H1 (cell line): ENCODE data around the gene LONP2. TPM values are rescaled to one million over a fixed set of nuclear protein-coding genes. Genes with fewer than 3 reads are reported as not detected.

Experiments used
- CTCF ChIA-PET: fragments of 300-600 bp; sonication (Branson Sonifier 250); formaldehyde crosslinking; loops from one replicate; lab custom pipeline; 2021; ENCODE audit not compliant: partially characterized antibody; lab: Charles Lee
- POLR2A ChIA-PET: fragments of 300-600 bp; sonication (Branson Sonifier 250); formaldehyde crosslinking; loops from one replicate; lab custom pipeline; 2021; ENCODE audit warnings: inconsistent platforms; ENCODE audit not compliant: partially characterized antibody; lab: Charles Lee
- DNase-seq, 2 experiments: peaks; one replicate each; pipeline versions ENCODE4 v3.0.0 to v3.0.0-alpha.2; 2010 to 2022; ENCODE audit warnings: low spot score in 2 of 2, low read depth in 1 of 2, mixed read lengths in 1 of 2
- FAIRE-seq: peaks from 2 replicates; lab custom pipeline; 2011; peaks lifted over from hg19 to GRCh38; lab: Jason Lieb, UNC
- H2AFZ ChIP-seq: 2 replicates; pipeline ENCODE4 v1.8.1; 2012; ENCODE audit warnings: low read length, inconsistent platforms
- H2AK5ac ChIP-seq: 2 replicates; pipeline ENCODE4 v1.6.1; 2013; ENCODE audit warnings: low read depth, low read length
- H2BK120ac ChIP-seq: replicated peaks from 2 replicates; pipeline ENCODE3; 2013; ENCODE audit warnings: low read depth, low read length, inconsistent platforms
- H2BK12ac ChIP-seq: 2 replicates; pipeline ENCODE4 v1.6.1; 2013; ENCODE audit warnings: low read depth, low read length
- H2BK15ac ChIP-seq: 2 replicates; pipeline ENCODE4 v1.6.1; 2013; ENCODE audit warnings: low read length
- H2BK20ac ChIP-seq: 2 replicates; pipeline ENCODE4 v1.6.1; 2013; ENCODE audit warnings: low read length
- H2BK5ac ChIP-seq: 2 replicates; pipeline ENCODE4 v1.6.1; 2013; ENCODE audit warnings: low read depth, low read length
- H3K14ac ChIP-seq: 2 replicates; pipeline ENCODE4 v1.6.1; 2013; ENCODE audit warnings: inconsistent platforms; ENCODE audit not compliant: insufficient read length
- H3K18ac ChIP-seq: 2 replicates; pipeline ENCODE4 v1.6.1; 2013; ENCODE audit warnings: low read length; ENCODE audit errors: extremely low read depth
- H3K23ac ChIP-seq: 2 replicates; pipeline ENCODE4 v1.6.1; 2013; ENCODE audit warnings: inconsistent platforms; ENCODE audit not compliant: insufficient read length
- H3K23me2 ChIP-seq: 2 replicates; pipeline ENCODE4 v1.6.1; 2013; ENCODE audit warnings: low read depth, low read length
- H3K27ac ChIP-seq: 2 replicates; pipeline ENCODE4 v1.6.1; 2011; ENCODE audit warnings: low read depth, low read length, inconsistent platforms
- H3K27me3 ChIP-seq, 4 experiments: replicated peaks in 1 of 4; 1 replicate in 1 of 4; 2 replicates in 3 of 4; pipeline versions ENCODE4 v1.6.1 to v1.8.1; 2011 to 2013; ENCODE audit warnings: low read length in 3 of 4, mild to moderate bottlenecking in 3 of 4, inconsistent platforms in 2 of 4, mixed read lengths in 2 of 4, moderate library complexity in 1 of 4; ENCODE audit not compliant: control insufficient read depth in 3 of 4, insufficient read depth in 3 of 4; ENCODE audit errors: extremely low read depth in 1 of 4
- H3K36me3 ChIP-seq, 4 experiments: 2 replicates each; pipeline versions ENCODE4 v1.6.1 to v1.8.1; 2011 to 2013; ENCODE audit warnings: mild to moderate bottlenecking in 4 of 4, low read length in 3 of 4, moderate library complexity in 2 of 4, control low read depth in 1 of 4, inconsistent platforms in 1 of 4; ENCODE audit not compliant: insufficient read depth in 4 of 4, control insufficient read depth in 2 of 4
- H3K4ac ChIP-seq: replicated peaks from 2 replicates; pipeline ENCODE3; 2013; ENCODE audit warnings: low read length, low read depth, mixed read lengths, inconsistent platforms; ENCODE audit not compliant: insufficient read length
- H3K4me1 ChIP-seq, 4 experiments: replicated peaks in 1 of 4; 1 replicate in 1 of 4; 2 replicates in 3 of 4; pipeline versions ENCODE4 v1.6.1 to v1.8.1; 2011 to 2013; ENCODE audit warnings: low read length in 3 of 4, inconsistent platforms in 2 of 4, mixed read lengths in 1 of 4; ENCODE audit not compliant: insufficient read depth in 4 of 4, control insufficient read depth in 3 of 4
- H3K4me2 ChIP-seq, 2 experiments: 2 replicates each; pipeline versions ENCODE4 v1.6.1 to v1.8.1; 2011 to 2013; ENCODE audit warnings: low read depth in 2 of 2, low read length in 2 of 2, control low read depth in 1 of 2, inconsistent platforms in 1 of 2, mild to moderate bottlenecking in 1 of 2; ENCODE audit not compliant: insufficient read depth in 1 of 2
- H3K4me3 ChIP-seq, 4 experiments: fragments of 200-600, 300-600 bp in 1 of 4; sonication (generic), shearing (Covaris generic), sonication (Bioruptor Twin) in 1 of 4; 2 replicates each; pipeline versions ENCODE4 v1.5.1 to v1.8.1; 2011 to 2016; ENCODE audit warnings: low read length in 4 of 4, low read depth in 3 of 4, control low read depth in 2 of 4, inconsistent platforms in 2 of 4, mild to moderate bottlenecking in 2 of 4, mixed read lengths in 1 of 4, moderate library complexity in 1 of 4; ENCODE audit not compliant: insufficient read depth in 2 of 4; ENCODE audit errors: extremely low read depth in 1 of 4
- H3K56ac ChIP-seq: replicated peaks from 2 replicates; pipeline ENCODE3; 2013; ENCODE audit warnings: low read depth, mild to moderate bottlenecking, mixed read lengths, low read length, inconsistent platforms; ENCODE audit not compliant: insufficient read length
- H3K79me1 ChIP-seq: 2 replicates; pipeline ENCODE4 v1.6.1; 2013; ENCODE audit warnings: low read depth, low read length, control low read depth
- H3K79me2 ChIP-seq, 2 experiments: 2 replicates each; pipeline versions ENCODE4 v1.6.1 to v1.8.1; 2012 to 2013; ENCODE audit warnings: low read length in 2 of 2, mild to moderate bottlenecking in 2 of 2, inconsistent platforms in 1 of 2; ENCODE audit not compliant: insufficient read depth in 2 of 2, control insufficient read depth in 1 of 2
- H3K9ac ChIP-seq, 4 experiments: replicated peaks in 1 of 4; 1 replicate in 1 of 4; 2 replicates in 3 of 4; pipeline versions ENCODE4 v1.6.1 to v1.8.1; 2011 to 2013; ENCODE audit warnings: low read depth in 3 of 4, low read length in 3 of 4, control low read depth in 2 of 4, mild to moderate bottlenecking in 2 of 4, moderate library complexity in 2 of 4, inconsistent platforms in 1 of 4; ENCODE audit errors: extremely low read depth in 1 of 4
- H3K9me3 ChIP-seq, 2 experiments: 2 replicates each; pipeline versions ENCODE4 v1.6.1 to v1.8.1; 2012 to 2013; ENCODE audit warnings: mild to moderate bottlenecking in 2 of 2, moderate library complexity in 2 of 2, control low read depth in 1 of 2, inconsistent platforms in 1 of 2, low read depth in 1 of 2, low read length in 1 of 2, mixed read lengths in 1 of 2; ENCODE audit not compliant: insufficient read depth in 2 of 2
- H4K20me1 ChIP-seq, 2 experiments: replicated peaks in 1 of 2; 2 replicates each; pipeline versions ENCODE3 to v1.8.1; 2011 to 2013; ENCODE audit warnings: inconsistent platforms in 2 of 2, low read length in 2 of 2, mild to moderate bottlenecking in 1 of 2; ENCODE audit not compliant: insufficient read depth in 2 of 2, control insufficient read depth in 1 of 2
- H4K5ac ChIP-seq: 2 replicates; pipeline ENCODE4 v1.6.1; 2013; ENCODE audit warnings: low read length, low read depth, mixed read lengths, inconsistent platforms; ENCODE audit not compliant: insufficient read length
- H4K8ac ChIP-seq: 2 replicates; pipeline ENCODE4 v1.8.0; 2013; ENCODE audit warnings: mild to moderate bottlenecking, moderate library complexity, low read length, inconsistent platforms; ENCODE audit not compliant: insufficient read depth; ENCODE audit errors: extremely low read depth
- H4K91ac ChIP-seq: replicated peaks from 2 replicates; pipeline ENCODE3; 2013; ENCODE audit warnings: low read length, mixed read lengths, inconsistent platforms; ENCODE audit not compliant: insufficient read length
- ATF2 ChIP-seq: IDR thresholded peaks from 2 replicates; pipeline ENCODE4 v1.6.1; 2012; ENCODE audit warnings: low read length, inconsistent platforms
- BACH1 ChIP-seq: IDR thresholded peaks from 2 replicates; pipeline ENCODE4 v1.6.1; 2012; ENCODE audit warnings: low read length, improper control_type of control experiment
- CBX8 ChIP-seq: fragments of 300-800, 300-1000 bp; sonication (generic); IDR thresholded peaks from 2 replicates; pipeline ENCODE4 v1.7.1; 2016; ENCODE audit warnings: low read depth, low read length, borderline replicate concordance
- CTBP2 ChIP-seq: IDR thresholded peaks from 2 replicates; pipeline ENCODE4 v1.7.0; 2011; ENCODE audit warnings: borderline replicate concordance, mild to moderate bottlenecking, moderate library complexity, mixed read lengths, low read length; ENCODE audit not compliant: insufficient read depth, insufficient read length
- EZH2 ChIP-seq: fragments of 200-600 bp; sonication (generic); IDR thresholded peaks from 2 replicates; pipeline ENCODE4 v1.7.1; 2012; ENCODE audit warnings: low read depth, mild to moderate bottlenecking, moderate library complexity, low read length, inconsistent platforms; ENCODE audit not compliant: severe bottlenecking
- SRF ChIP-seq: IDR thresholded peaks from 2 replicates; pipeline ENCODE4 v1.6.1; 2011; ENCODE audit warnings: mild to moderate bottlenecking, low read depth, low read length, moderate library complexity
- SUZ12 ChIP-seq: fragments of 200-600 bp; sonication (generic); IDR thresholded peaks from 2 replicates; pipeline ENCODE4 v1.6.1; 2012; ENCODE audit warnings: mild to moderate bottlenecking, inconsistent platforms, low read length, moderate library complexity, mixed read lengths
- TAF1 ChIP-seq: IDR thresholded peaks from 2 replicates; pipeline ENCODE4 v1.6.1; 2011; ENCODE audit warnings: mild to moderate bottlenecking, low read depth, low read length
- TAF7 ChIP-seq: optimal IDR thresholded peaks from 2 replicates; pipeline ENCODE3; 2011; ENCODE audit warnings: low read depth, mild to moderate bottlenecking, inconsistent platforms, low read length, moderate library complexity, borderline replicate concordance
- TBP ChIP-seq: IDR thresholded peaks from 2 replicates; pipeline ENCODE4 v1.6.1; 2011; ENCODE audit warnings: low read depth, low read length, improper control_type of control experiment
- WGBS, 2 experiments: shearing (Covaris generic) in 1 of 2; methylation state at CpG; one replicate each; pipeline versions ENCODE4 v1.1.6 to v1.1.7; 2013 to 2015; ENCODE audit warnings: low lambda C conversion rate in 2 of 2, mixed read lengths in 2 of 2, inconsistent platforms in 1 of 2, low coverage in 1 of 2, missing lambda C conversion rate in 1 of 2; ENCODE audit not compliant: insufficient replicate concordance in 2 of 2, insufficient coverage in 1 of 2, insufficient read length in 1 of 2; ENCODE audit errors: extremely low coverage in 1 of 2, missing lambda C conversion rate in 1 of 2; 5-methylcytosine and 5-hydroxymethylcytosine counted together
- polyA plus RNA-seq, 7 experiments: library from polyadenylated mRNA; depleted of rRNA in 3 of 7; stranded (reverse) in 5 of 7; unstranded in 2 of 7; fragments of >200 nt in 5 of 7; fragments of 200-250 nt in 2 of 7; gene quantifications; 1 replicate in 5 of 7; 2 replicates in 1 of 7; 4 replicates in 1 of 7; pipeline versions ENCODE4 v1.2.1 to v1.2.3, GENCODE V29; 2011 to 2013; ENCODE audit warnings: missing spikeins in 2 of 7, mixed read lengths in 2 of 7
- total RNA-seq: library from RNA; stranded (reverse); fragmentation: NEBNext Ultra II Directional; extraction: Animal tissue kit (Norgen Biotek cat#: 25700); gene quantifications from 2 replicates; pipeline ENCODE4 v1.2.1, GENCODE V29; 2021

LONP2 gene
- total and polyA plus RNA-seq, 2 of the 8 experiments (the other 6 are each of a cell fraction or from before 2014, with no cell fraction given): 8.1 to 23.1 TPM

GRCh38 chr16:48393485-48394354 lies 149.6 kb downstream of the LONP2 start:
- H4K91ac ChIP-seq: no peak overlapping the region
- H3K9ac ChIP-seq: no peak overlapping the region; a peak in 1 of 7 replicates
- no peaks in the 10 kb centered on the region for H3K9me3 ChIP-seq
- no peak overlapping the region for H4K8ac ChIP-seq
- no peak overlapping the region; the same call in 1 of the 2 replicates for H2BK5ac ChIP-seq
- H3K4me3 ChIP-seq: no peak overlapping the region
- H3K79me2 ChIP-seq: no peaks in the 10 kb centered on the region
- peak overlapping the region; percentile 68; the same call in 1 of the 2 replicates for H2AFZ ChIP-seq
- H4K5ac ChIP-seq: no peak overlapping the region
- CTCF ChIA-PET: interaction anchor here (0.6 to 1.4 kb wide), 3 partner anchors 60 to 278 kb away, joined by 3 to 5 read pairs (median 3); no protein-coding TSS in a partner anchor
- DNase-seq (no peak), FAIRE-seq (no peak)
- H2AK5ac ChIP-seq: no peak overlapping the region
- no peak overlapping the region for H2BK15ac ChIP-seq
- no peak overlapping the region for H2BK120ac ChIP-seq
- H3K36me3 ChIP-seq: no peaks in the 10 kb centered on the region
- H3K27me3 ChIP-seq: no peaks in the 10 kb centered on the region; a peak in 1 of 7 replicates
- no peaks in the 10 kb centered on the region for H3K23me2 ChIP-seq
- H3K56ac ChIP-seq: no peak overlapping the region
- POLR2A ChIA-PET: interaction anchor here (1.2 to 2.7 kb wide), 3 partner anchors 9 to 27 kb away, joined by 3 to 20 read pairs (median 8); partner anchors contain the start of gene SIAH1
- no peak overlapping the region for H3K27ac ChIP-seq
- no peaks in the 10 kb centered on the region for H3K79me1 ChIP-seq
- H3K14ac ChIP-seq: no peak overlapping the region
- H2BK20ac ChIP-seq: no peak overlapping the region
- no peak overlapping the region for H3K23ac ChIP-seq
- no peak overlapping the region for H3K4ac ChIP-seq
- no peaks in the 10 kb centered on the region for H3K4me1 ChIP-seq
- no peak overlapping the region for H2BK12ac ChIP-seq
- 90% methylated on average over 11 of the region's 11 CpGs; no CpG with 5 or more reads in 1 of the 2 experiments for WGBS, 2 experiments
- H4K20me1 ChIP-seq: no peaks in the 10 kb centered on the region
- H3K4me2 ChIP-seq: no peak overlapping the region
- no peak overlapping the region; the same call in 1 of the 2 replicates for H3K18ac ChIP-seq
- TF ChIP-seq SRF (no peak), CBX8 (no peak), ATF2 (no peak), EZH2 (no peak), SUZ12 (no peak), BACH1 (no peak), TAF1 (no peak), CTBP2 (no peak), TBP (no peak), TAF7 (no peak)
